GM19193 (cell line): ENCODE results near the gene CWC25.

ENCODE experiments used
- POLR2A ChIP-seq: IDR thresholded peaks from 4 replicates; pipeline ENCODE4 v1.6.1; 2011; ENCODE audit not compliant: insufficient read depth, insufficient read length; ENCODE audit errors: extremely low read depth

Gene CWC25

GRCh38 chr17:38864636-38865398 lies 39.7 kb upstream of the CWC25 start:
- no peak for TF ChIP-seq POLR2A

GRCh38 chr17:38861399-38861843 lies 36.3 kb upstream of the CWC25 start:
- TF ChIP-seq POLR2A: no peak

GRCh38 chr17:38857271-38857670 lies 32.1 kb upstream of the CWC25 start:
- TF ChIP-seq POLR2A: no peak

GRCh38 chr17:38853292-38854219 lies 28.4 kb upstream of the CWC25 start, which contains the start of gene RPL23:
Gene RPL23, minus strand, starts transcription at chr17:38853721. Its CDS starts 11 bp downstream, at chr17:38853710.
- peak; percentile 99 for TF ChIP-seq POLR2A

GRCh38 chr17:38852771-38853291 lies 27.7 kb upstream of the CWC25 start:
- TF ChIP-seq POLR2A: no peak

- TF ChIP-seq POLR2A: no peak
Observed at GRCh38 chr17:38851434-38851833, 26.3 kb upstream of the CWC25 start.

GRCh38 chr17:38850374-38850773 lies 25.3 kb upstream of the CWC25 start:
- TF ChIP-seq POLR2A: no peak

GRCh38 chr17:38848939-38849605 lies 24.0 kb upstream of the CWC25 start:
- TF ChIP-seq POLR2A: peak; percentile 30

GRCh38 chr17:38848557-38848891 lies 23.4 kb upstream of the CWC25 start:
- TF ChIP-seq POLR2A: no peak

- TF ChIP-seq POLR2A: no peak
Observed at GRCh38 chr17:38844261-38844757, 19.2 kb upstream of the CWC25 start.

GRCh38 chr17:38825762-38826247 lies 684 bp upstream of the CWC25 start:
- TF ChIP-seq POLR2A: no peak

GRCh38 chr17:38815576-38816193 lies 9.4 kb downstream of the CWC25 start:
- TF ChIP-seq POLR2A: no peak

GRCh38 chr17:38809828-38810227 lies 15.3 kb downstream of the CWC25 start:
- TF ChIP-seq POLR2A: no peak

- TF ChIP-seq POLR2A: no peak
Observed at GRCh38 chr17:38800237-38800760, 24.8 kb downstream of the CWC25 start.
